HL-60 (cell line): ENCODE data around the gene ARHGAP18.

Source experiments
- DNase-seq, 2 experiments: peaks; one replicate each; pipeline ENCODE4 v3.0.0-alpha.2; 2010 to 2020; ENCODE audit warnings: low read depth in 1 of 2, low spot score in 1 of 2
- H3K27ac ChIP-seq: fragments of 250-450 bp; sonication (Bioruptor Pico); replicated peaks from 2 replicates; pipeline ENCODE4 v1.5.1; 2020; ENCODE audit warnings: mild to moderate bottlenecking, moderate library complexity
- H3K27me3 ChIP-seq: fragments of 250-450 bp; sonication (Bioruptor Pico); 2 replicates; pipeline ENCODE4 v1.5.1; 2021; ENCODE audit warnings: mild to moderate bottlenecking, moderate library complexity; ENCODE audit not compliant: insufficient read depth, poor library complexity, severe bottlenecking
- H3K4me3 ChIP-seq: replicated peaks from 2 replicates; pipeline ENCODE4 v1.5.1; 2011; ENCODE audit warnings: mild to moderate bottlenecking, control low read depth, low read length; ENCODE audit not compliant: insufficient read depth
- CTCF ChIP-seq: IDR thresholded peaks from one replicate; pipeline ENCODE4 v1.5.1; 2011; ENCODE audit warnings: low read length, control low read depth, inconsistent platforms; ENCODE audit not compliant: insufficient read depth
- GABPA ChIP-seq: IDR thresholded peaks from 2 replicates; pipeline ENCODE4 v1.6.1; 2012; ENCODE audit warnings: low read depth
- POLR2AphosphoS5 ChIP-seq: IDR thresholded peaks from 2 replicates; pipeline ENCODE4 v1.6.1; 2012; ENCODE audit warnings: low read depth
- REST ChIP-seq: IDR thresholded peaks from 2 replicates; pipeline ENCODE4 v1.6.1; 2012; ENCODE audit warnings: low read depth; ENCODE audit not compliant: insufficient replicate concordance
- SPI1 ChIP-seq: IDR thresholded peaks from 2 replicates; pipeline ENCODE4 v1.6.1; 2012; ENCODE audit warnings: low read depth, mild to moderate bottlenecking, borderline replicate concordance

The ARHGAP18 gene

GRCh38 chr6:129677620-129678325 is 32.2 kb downstream of the ARHGAP18 start:
- H3K27ac ChIP-seq = no peak overlapping the region
- no peak overlapping the region for H3K4me3 ChIP-seq
- no peak for DNase-seq
- TF ChIP-seq CTCF (no peak), GABPA (no peak), SPI1 (no peak)
- H3K27me3 ChIP-seq = no peaks in the 10 kb centered on the region

DNA sequence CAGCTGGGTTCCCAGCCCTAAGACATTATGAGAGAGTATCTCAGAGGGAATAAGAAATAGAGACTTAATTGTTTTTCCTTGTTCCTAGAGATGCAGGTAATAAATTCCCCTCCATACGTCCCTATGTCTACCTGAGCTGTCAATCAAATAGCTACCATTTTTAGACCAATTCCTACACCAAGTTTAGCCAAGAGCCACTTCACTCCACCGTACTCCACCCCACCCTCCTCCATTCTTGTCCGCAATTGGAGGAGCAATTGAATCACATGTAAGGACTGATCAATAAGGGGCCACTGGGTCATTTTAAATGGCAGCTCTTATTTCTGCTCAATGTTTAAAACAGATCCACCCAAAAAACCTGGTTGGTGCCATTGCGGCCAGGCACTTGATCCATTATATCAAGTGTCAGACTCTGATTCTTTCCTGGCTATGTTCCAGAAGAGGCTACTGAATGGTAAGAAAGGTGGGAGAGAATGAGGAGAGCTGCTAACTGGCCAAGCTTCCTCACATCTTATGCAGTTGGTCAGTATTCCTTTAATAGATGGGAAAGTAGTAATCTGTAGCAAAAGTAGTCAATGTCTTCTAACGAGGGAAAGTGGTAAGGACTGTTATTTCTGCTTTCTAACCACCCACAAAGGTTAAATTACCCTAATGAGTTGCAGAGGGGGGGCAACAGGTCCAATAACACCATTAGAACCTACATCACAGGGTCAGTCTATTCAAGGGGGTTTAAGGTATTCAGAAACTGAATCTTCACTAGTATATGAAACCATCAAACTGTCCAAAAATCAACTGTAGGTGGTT is 34.1 kb downstream of the ARHGAP18 start:
- H3K27ac ChIP-seq = no peak overlapping the region
- DNase-seq = no peak
- no peak for TF ChIP-seq SPI1
- TF ChIP-seq GABPA = no peak
- TF ChIP-seq CTCF = no peak
- TF ChIP-seq REST = no peak
- TF ChIP-seq POLR2AphosphoS5 = no peak
- H3K4me3 ChIP-seq = no peak overlapping the region
- no peaks in the 10 kb centered on the region for H3K27me3 ChIP-seq

GRCh38 chr6:129673748-129674147 is 36.2 kb downstream of the ARHGAP18 start:
- DNase-seq = no peak
- no peak overlapping the region for H3K27ac ChIP-seq

More at GRCh38 chr6:129673748-129674147, 36.2 kb downstream of the ARHGAP18 start:
- TF ChIP-seq POLR2AphosphoS5 = no peak
- no peak for TF ChIP-seq CTCF
- TF ChIP-seq GABPA = no peak
- no peak for TF ChIP-seq SPI1
- TF ChIP-seq REST = no peak
- H3K4me3 ChIP-seq = no peak overlapping the region
- H3K27me3 ChIP-seq = no peaks in the 10 kb centered on the region
